Ovary (tissue), 9 donors: ENCODE results near the gene OR6M1. TPM values are rescaled to one million over a fixed set of nuclear protein-coding genes. Genes with fewer than 3 reads are reported as not detected.

Experiments
- DNase-seq, 5 donors: peaks; one replicate each; pipeline ENCODE4 v3.0.0-alpha.2; 2019 to 2020
- H3K27ac ChIP-seq, 2 donors: fragments of 200-600 bp; one replicate each; pipeline versions ENCODE4 v1.5.1 to v1.8.0; 2019 to 2022
- H3K27me3 ChIP-seq: fragments of 200-600 bp; one replicate; pipeline ENCODE4 v1.8.0; 2022
- H3K36me3 ChIP-seq: fragments of 200-600 bp; sonication (generic); one replicate; pipeline ENCODE4 v1.5.1; 2019
- H3K4me1 ChIP-seq: one replicate; pipeline ENCODE4 v1.8.1; 2013; ENCODE audit warnings: mild to moderate bottlenecking, moderate library complexity; ENCODE audit not compliant: insufficient read depth
- H3K4me3 ChIP-seq: fragments of 200-600 bp; sonication (generic); one replicate; pipeline ENCODE4 v1.5.1; 2017
- H3K9me3 ChIP-seq, 2 donors: fragments of 200-600 bp in 1 of 2; sonication (generic) in 1 of 2; one replicate each; pipeline versions ENCODE4 v1.5.1 to v1.8.1; 2013 to 2019; ENCODE audit warnings: mild to moderate bottlenecking in 1 of 2, moderate library complexity in 1 of 2
- CTCF ChIP-seq, 3 donors: fragments of 450-650 bp in 2 of 3; fragments of 200-600 bp in 1 of 3; IDR thresholded peaks; one replicate each; pipeline versions ENCODE4 v1.5.1 to v1.8.0; 2016 to 2022; ENCODE audit warnings: antibody characterized with exemption in 3 of 3, mild to moderate bottlenecking in 1 of 3
- EP300 ChIP-seq: sonication (generic); formaldehyde crosslinking; IDR thresholded peaks from one replicate; pipeline ENCODE4 v1.6.1; 2017; ENCODE audit warnings: antibody characterized with exemption
- POLR2A ChIP-seq: fragments of 450-650 bp; IDR thresholded peaks from one replicate; pipeline ENCODE4 v1.6.1; 2017; ENCODE audit warnings: antibody characterized with exemption, mild to moderate bottlenecking, moderate library complexity
- WGBS, 3 donors: extraction: QIAGEN DNeasy Blood & Tissue Kit in 1 of 3; methylation state at CpG; one replicate each; pipeline versions ENCODE4 v1.1.5 to v1.1.7; 2013 to 2017; 5-methylcytosine and 5-hydroxymethylcytosine counted together
- intact Hi-C, 4 donors: fragments of 100-400 bp; cut with DNase I; formaldehyde crosslinking; loops; one replicate each; pipeline versions ENCODE4 v1.11.0 to v1.15.1; 2022 to 2023
- polyA plus RNA-seq, 2 donors: library from polyadenylated mRNA; stranded (reverse); fragments of 200-250 nt in 1 of 2; fragments of 350-450 nt in 1 of 2; fragmentation: Illumina TruSeq in 1 of 2; extraction: RNeasy Lipid Tissue Mini Kit (QIAGEN cat#74804) in 1 of 2; gene quantifications; one replicate each; pipeline ENCODE4 v1.2.3, GENCODE V29; 2013 to 2014
- total RNA-seq, 7 donors: library from RNA; depleted of rRNA in 2 of 7; stranded (reverse); fragments of >200 nt in 2 of 7; fragmentation: NEBNext Ultra II Directional in 3 of 7; extraction: Animal tissue kit (Norgen Biotek cat#: 25700) in 3 of 7; gene quantifications; one replicate each; pipeline versions ENCODE4 v1.1.0 to v1.2.4, GENCODE V29; 2016 to 2023
- donor health status: DM: no; HTN: no; CAD: no; lungs with moderate emphysema.
- donor health status: DM: no; HTN: no; CAD: no.
- donor health status: Bipolar disorder and iron deficiency.
- donor health status: DM: yes; HTN: yes; CAD: no.
- donor health status: DM: no; HTN: no; CAD: no.
- donor health status: DM: yes; HTN: yes; CAD: no.

OR6M1 gene
- total and polyA plus RNA-seq, 9 donors = not detected

- no peak overlapping the region for H3K4me3 ChIP-seq
- 31 to 41% (median 36%) methylated on average over 4 of the region's 4 CpGs for WGBS, 3 donors
- intact Hi-C loops = no loop called here
- H3K9me3 ChIP-seq = no peaks in the 10 kb centered on the region
- no peak for DNase-seq
- no peak for TF ChIP-seq EP300
- H3K36me3 ChIP-seq = no peaks in the 10 kb centered on the region
- no peaks in the 10 kb centered on the region for H3K27me3 ChIP-seq
- no peaks in the 10 kb centered on the region for H3K4me1 ChIP-seq
- H3K27ac ChIP-seq = no peak overlapping the region
Observed at GRCh38 chr11:123797114-123797513, 9.0 kb downstream of the OR6M1 start.

DNA sequence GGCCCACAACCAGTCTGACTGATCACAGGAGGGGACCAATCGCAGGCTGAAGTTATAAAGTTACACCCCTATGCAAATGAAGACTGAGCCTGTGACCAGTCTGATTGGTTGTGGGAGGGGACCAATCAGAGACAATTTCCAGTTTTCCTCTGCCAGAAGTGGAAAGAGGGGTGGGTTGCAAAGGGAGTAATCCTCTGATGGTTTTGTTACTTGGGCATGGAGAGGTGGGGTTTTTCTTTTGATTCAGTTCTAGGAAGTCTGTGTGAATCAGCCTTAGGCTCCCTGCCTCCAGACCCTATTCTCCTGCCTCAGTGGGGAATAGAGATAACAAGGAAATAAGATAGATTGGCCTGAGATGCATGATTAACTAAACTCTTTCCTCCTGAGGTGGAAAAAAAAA, 9.9 kb downstream of the OR6M1 start:
- Histone ChIP-seq H3K27ac (no peak overlapping the region), H3K9me3 (no peaks in the 10 kb centered on the region), H3K4me3 (no peak overlapping the region), H3K4me1 (no peaks in the 10 kb centered on the region), H3K36me3 (no peaks in the 10 kb centered on the region), H3K27me3 (no peaks in the 10 kb centered on the region)
- DNase-seq = no peak
- WGBS, 3 donors = 88 to 96% (median 92%) methylated on average over 1 of the region's 1 CpG
- TF ChIP-seq CTCF (IDR thresholded peaks at IDR 0.05) (no peak), EP300 (no peak), POLR2A (no peak)
- intact Hi-C loops = no loop called here

DNA sequence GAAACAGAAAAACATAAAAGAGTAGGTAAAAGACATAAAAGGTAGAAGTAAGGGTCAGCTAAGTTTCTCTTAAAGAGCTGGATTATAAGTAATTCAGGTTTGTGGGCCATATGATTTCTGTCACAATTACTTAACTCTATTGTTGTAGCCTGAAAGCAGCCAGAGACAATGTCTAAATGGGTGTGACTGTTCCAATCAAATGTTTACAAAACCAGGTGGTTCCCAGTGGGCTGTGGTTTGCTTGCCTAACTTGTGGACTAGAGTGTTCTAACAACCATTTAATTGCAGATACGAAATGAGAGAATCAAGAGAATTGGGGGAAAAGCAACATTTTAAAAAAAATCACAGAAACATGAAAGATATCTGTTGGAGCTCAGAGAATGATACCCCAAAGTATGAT, 22.6 kb downstream of the OR6M1 start:
- no peak for TF ChIP-seq POLR2A
- TF ChIP-seq CTCF (IDR thresholded peaks at IDR 0.05) = no peak
- no peak for TF ChIP-seq EP300
- H3K27ac ChIP-seq = no peak overlapping the region
- H3K4me3 ChIP-seq = no peak overlapping the region
- DNase-seq = no peak
- H3K36me3 ChIP-seq = no peaks in the 10 kb centered on the region
- no peaks in the 10 kb centered on the region for H3K9me3 ChIP-seq
- no peaks in the 10 kb centered on the region for H3K4me1 ChIP-seq
- H3K27me3 ChIP-seq = no peaks in the 10 kb centered on the region
- intact Hi-C loops = no loop called here
- 73 to 79% (median 76%) methylated on average over 1 of the region's 1 CpG for WGBS, 3 donors

- intact Hi-C loops = no loop called here
- WGBS, 3 donors = 87 to 94% (median 91%) methylated on average over 1 of the region's 1 CpG
- no peak for DNase-seq
- Histone ChIP-seq H3K36me3 (no peaks in the 10 kb centered on the region), H3K9me3 (no peaks in the 10 kb centered on the region), H3K4me3 (no peak overlapping the region), H3K4me1 (no peaks in the 10 kb centered on the region), H3K27me3 (no peaks in the 10 kb centered on the region), H3K27ac (no peak overlapping the region)
- TF ChIP-seq EP300 = no peak
- TF ChIP-seq POLR2A = no peak
- no peak for TF ChIP-seq CTCF (IDR thresholded peaks at IDR 0.05)
Observed at GRCh38 chr11:123778511-123778910, 27.6 kb downstream of the OR6M1 start.

GRCh38 chr11:123775715-123776549, 30.2 kb downstream of the OR6M1 start:
- Histone ChIP-seq H3K36me3 (no peaks in the 10 kb centered on the region), H3K9me3 (no peaks in the 10 kb centered on the region), H3K4me3 (no peak overlapping the region), H3K27ac (no peak overlapping the region), H3K27me3 (no peaks in the 10 kb centered on the region), H3K4me1 (no peaks in the 10 kb centered on the region)
- 16 to 33% (median 18%) methylated on average over 4 of the region's 4 CpGs for WGBS, 3 donors
- DNase-seq = no peak
- intact Hi-C loops = no loop called here
- TF ChIP-seq POLR2A (no peak), EP300 (no peak), CTCF (IDR thresholded peaks at IDR 0.05) (no peak)
